ENCODE data around the gene ESD. TPM values are rescaled to one million over a fixed set of nuclear protein-coding genes. Genes with fewer than 3 reads are reported as not detected.

Gene ESD
- total and polyA plus RNA-seq, 10 of the 15 experiments (the other 5 are each of a cell fraction or from before 2014, with no cell fraction given): 105 to 387 (median 195) TPM

GRCh38 chr13:46773541-46773940, 23.4 kb downstream of the ESD start:
- WGBS (ENCODE audit: insufficient coverage, insufficient replicate concordance, low lambda C conversion rate, missing lambda C conversion rate): 96% methylated on average over 2 of the region's 2 CpGs
- Histone ChIP-seq H3K27ac (ENCODE audit: control insufficient read depth, insufficient read depth) (no peak overlapping the region), H3K9me3 (replicated peaks; ENCODE audit: control insufficient read depth, insufficient read depth, low read length) (no peaks in the 10 kb centered on the region; the same call in 2 of the 3 replicates), H3K4me3 (no peak overlapping the region), H3K36me3 (ENCODE audit: control insufficient read depth in 2 of 2, insufficient read depth in 2 of 2, low read length in 1 of 2) (peaks cover 0 to 15% of the 10 kb centered on the region in 2 experiments; a peak in 3 of 4 replicates), H3K9ac (ENCODE audit: control insufficient read depth, insufficient read depth, low read length) (no peak overlapping the region), H3K79me2 (ENCODE audit: control insufficient read depth, insufficient read depth, low read length) (no peaks in the 10 kb centered on the region), H4K20me1 (ENCODE audit: control insufficient read depth, insufficient read depth) (no peaks in the 10 kb centered on the region), H3K4me1 (ENCODE audit: control insufficient read depth, insufficient read depth, low read length) (no peaks in the 10 kb centered on the region), H3K4me2 (ENCODE audit: control insufficient read depth, insufficient read depth) (no peak overlapping the region), H2AFZ (ENCODE audit: control insufficient read depth, low read depth, low read length) (no peak overlapping the region), H3K27me3 (replicated peaks in 1 of 2; ENCODE audit: control insufficient read depth in 2 of 2, insufficient read depth in 2 of 2, low read length in 1 of 2) (no peaks in the 10 kb centered on the region)
- RAD21 ChIA-PET (ENCODE audit: unreplicated experiment): interaction anchor here (1.5 kb wide), 1 partner anchor 223 kb away, joined by 3 read pairs; no protein-coding TSS in a partner anchor
- no peak for FAIRE-seq
- SMC1A ChIA-PET (ENCODE audit: uncharacterized antibody, unreplicated experiment): interaction anchor here (0.7 to 1.2 kb wide), 3 partner anchors 9 to 17 kb away, joined by 3 to 4 read pairs (median 3); no protein-coding TSS in a partner anchor
- ATAC-seq: no peak
- CTCF ChIA-PET: interaction anchor here (2.2 kb wide), 1 partner anchor 9 kb away, joined by 8 read pairs; no protein-coding TSS in a partner anchor
- intact Hi-C loops (cut with micrococcal nuclease; ENCODE audit: unreplicated experiment) (no loop called here), in situ Hi-C loops (cut with MboI) (no loop called here)
- no TSS peak for BruUV-seq (replicated peaks)
- POLR2A ChIA-PET: interaction anchor here (0.5 kb wide), 1 partner anchor 30 kb away, joined by 3 read pairs; no protein-coding TSS in a partner anchor
- TF ChIP-seq, protein P1, sequence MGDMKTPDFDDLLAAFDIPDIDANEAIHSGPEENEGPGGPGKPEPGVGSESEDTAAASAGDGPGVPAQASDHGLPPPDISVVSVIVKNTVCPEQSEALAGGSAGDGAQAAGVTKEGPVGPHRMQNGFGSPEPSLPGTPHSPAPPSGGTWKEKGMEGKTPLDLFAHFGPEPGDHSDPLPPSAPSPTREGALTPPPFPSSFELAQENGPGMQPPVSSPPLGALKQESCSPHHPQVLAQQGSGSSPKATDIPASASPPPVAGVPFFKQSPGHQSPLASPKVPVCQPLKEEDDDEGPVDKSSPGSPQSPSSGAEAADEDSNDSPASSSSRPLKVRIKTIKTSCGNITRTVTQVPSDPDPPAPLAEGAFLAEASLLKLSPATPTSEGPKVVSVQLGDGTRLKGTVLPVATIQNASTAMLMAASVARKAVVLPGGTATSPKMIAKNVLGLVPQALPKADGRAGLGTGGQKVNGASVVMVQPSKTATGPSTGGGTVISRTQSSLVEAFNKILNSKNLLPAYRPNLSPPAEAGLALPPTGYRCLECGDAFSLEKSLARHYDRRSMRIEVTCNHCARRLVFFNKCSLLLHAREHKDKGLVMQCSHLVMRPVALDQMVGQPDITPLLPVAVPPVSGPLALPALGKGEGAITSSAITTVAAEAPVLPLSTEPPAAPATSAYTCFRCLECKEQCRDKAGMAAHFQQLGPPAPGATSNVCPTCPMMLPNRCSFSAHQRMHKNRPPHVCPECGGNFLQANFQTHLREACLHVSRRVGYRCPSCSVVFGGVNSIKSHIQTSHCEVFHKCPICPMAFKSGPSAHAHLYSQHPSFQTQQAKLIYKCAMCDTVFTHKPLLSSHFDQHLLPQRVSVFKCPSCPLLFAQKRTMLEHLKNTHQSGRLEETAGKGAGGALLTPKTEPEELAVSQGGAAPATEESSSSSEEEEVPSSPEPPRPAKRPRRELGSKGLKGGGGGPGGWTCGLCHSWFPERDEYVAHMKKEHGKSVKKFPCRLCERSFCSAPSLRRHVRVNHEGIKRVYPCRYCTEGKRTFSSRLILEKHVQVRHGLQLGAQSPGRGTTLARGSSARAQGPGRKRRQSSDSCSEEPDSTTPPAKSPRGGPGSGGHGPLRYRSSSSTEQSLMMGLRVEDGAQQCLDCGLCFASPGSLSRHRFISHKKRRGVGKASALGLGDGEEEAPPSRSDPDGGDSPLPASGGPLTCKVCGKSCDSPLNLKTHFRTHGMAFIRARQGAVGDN (IDR thresholded peaks at IDR 0.05): no peak
- TF ChIP-seq POLR2AphosphoS5 (IDR thresholded peaks at IDR 0.05; ENCODE audit: low read length) (no peak), BHLHE40 (IDR thresholded peaks at IDR 0.05; ENCODE audit: borderline replicate concordance in 1 of 2, low read depth in 2 of 2, low read length in 1 of 2) (no peak), POLR2AphosphoS2 (IDR thresholded peaks at IDR 0.05; ENCODE audit: low read depth, low read length) (no peak)
- no peak for DNase-seq (ENCODE audit: low read depth, low spot score)
